Measurements from ENCODE around the gene CEND1.

CEND1 gene

GRCh38 chr11:820655-821511, 31.0 kb upstream of the CEND1 start:
- WGBS, 2 experiments, result 88% methylated on average over 11 of the region's 11 CpGs
- Histone ChIP-seq H3K4me1 (ENCODE audit: control insufficient read depth, insufficient read depth, low read length) (peaks cover 12% of the 10 kb centered on the region), H3K36me3 (ENCODE audit: control insufficient read depth, insufficient read depth, low read length) (peaks cover 9% of the 10 kb centered on the region), H3K27ac (ENCODE audit: insufficient read depth, low read depth, low read length, poor library complexity, severe bottlenecking) (no peak overlapping the region), H3K4me3 (ENCODE audit: insufficient read depth, low read depth, low read length) (peak overlapping the region; percentile 58), H3K9me3 (ENCODE audit: control insufficient read depth, low read length) (no peaks in the 10 kb centered on the region), H3K27me3 (ENCODE audit: control insufficient read depth, insufficient read depth, low read length, poor library complexity, severe bottlenecking) (peaks cover 5% of the 10 kb centered on the region)

GRCh38 chr11:819943-820649, 30.2 kb upstream of the CEND1 start:
- H3K36me3 ChIP-seq (ENCODE audit: control insufficient read depth, insufficient read depth, low read length), result peaks cover 9% of the 10 kb centered on the region
- no peaks in the 10 kb centered on the region for H3K27me3 ChIP-seq (ENCODE audit: control insufficient read depth, insufficient read depth, low read length, poor library complexity, severe bottlenecking)
- H3K4me1 ChIP-seq (ENCODE audit: control insufficient read depth, insufficient read depth, low read length), result peaks cover 12% of the 10 kb centered on the region
- 12 to 13% methylated on average over 47 of the region's 47 CpGs for WGBS, 2 experiments
- H3K27ac ChIP-seq (ENCODE audit: insufficient read depth, low read depth, low read length, poor library complexity, severe bottlenecking), result no peak overlapping the region
- no peaks in the 10 kb centered on the region for H3K9me3 ChIP-seq (ENCODE audit: control insufficient read depth, low read length)
- peak overlapping the region; percentile 58 for H3K4me3 ChIP-seq (ENCODE audit: insufficient read depth, low read depth, low read length)

GRCh38 chr11:819129-819931, 29.4 kb upstream of the CEND1 start:
- no peaks in the 10 kb centered on the region for H3K9me3 ChIP-seq (ENCODE audit: control insufficient read depth, low read length)
- H3K27ac ChIP-seq (ENCODE audit: insufficient read depth, low read depth, low read length, poor library complexity, severe bottlenecking), result no peak overlapping the region
- peaks cover 4% of the 10 kb centered on the region for H3K36me3 ChIP-seq (ENCODE audit: control insufficient read depth, insufficient read depth, low read length)
- 3% methylated on average over 96 of the region's 96 CpGs for WGBS, 2 experiments
- H3K4me1 ChIP-seq (ENCODE audit: control insufficient read depth, insufficient read depth, low read length), result peaks cover 12% of the 10 kb centered on the region
- H3K4me3 ChIP-seq (ENCODE audit: insufficient read depth, low read depth, low read length), result peak overlapping the region; percentile 58
- H3K27me3 ChIP-seq (ENCODE audit: control insufficient read depth, insufficient read depth, low read length, poor library complexity, severe bottlenecking), result no peaks in the 10 kb centered on the region

GRCh38 chr11:818396-819128, 28.7 kb upstream of the CEND1 start, which contains the start of gene PNPLA2:
Gene PNPLA2, plus strand, starts transcription at chr11:818914. Its CDS starts 805 bp downstream, at chr11:819719.
- WGBS, 2 experiments, result 67 to 68% methylated on average over 20 of the region's 20 CpGs
- no peak within 1 kb of the TSS for H3K27ac ChIP-seq (ENCODE audit: insufficient read depth, low read depth, low read length, poor library complexity, severe bottlenecking)
- peaks cover 4% of the 10 kb centered on the region for H3K36me3 ChIP-seq (ENCODE audit: control insufficient read depth, insufficient read depth, low read length)
- H3K4me3 ChIP-seq (ENCODE audit: insufficient read depth, low read depth, low read length), result peak within 1 kb of the TSS; percentile 58
- H3K27me3 ChIP-seq (ENCODE audit: control insufficient read depth, insufficient read depth, low read length, poor library complexity, severe bottlenecking), result no peaks in the 10 kb centered on the region
- H3K4me1 ChIP-seq (ENCODE audit: control insufficient read depth, insufficient read depth, low read length), result peaks cover 12% of the 10 kb centered on the region
- no peaks in the 10 kb centered on the region for H3K9me3 ChIP-seq (ENCODE audit: control insufficient read depth, low read length)

GRCh38 chr11:816433-816779, 26.5 kb upstream of the CEND1 start:
- H3K36me3 ChIP-seq (ENCODE audit: control insufficient read depth, insufficient read depth, low read length), result peaks cover 25% of the 10 kb centered on the region
- H3K27ac ChIP-seq (ENCODE audit: insufficient read depth, low read depth, low read length, poor library complexity, severe bottlenecking), result no peak overlapping the region
- H3K27me3 ChIP-seq (ENCODE audit: control insufficient read depth, insufficient read depth, low read length, poor library complexity, severe bottlenecking), result no peaks in the 10 kb centered on the region
- no peak overlapping the region for H3K4me3 ChIP-seq (ENCODE audit: insufficient read depth, low read depth, low read length)
- H3K4me1 ChIP-seq (ENCODE audit: control insufficient read depth, insufficient read depth, low read length), result peaks cover 17% of the 10 kb centered on the region
- 74 to 83% methylated on average over 8 to 11 of the region's 11 CpGs for WGBS, 2 experiments
- H3K9me3 ChIP-seq (ENCODE audit: control insufficient read depth, low read length), result no peaks in the 10 kb centered on the region

- no peak overlapping the region for H3K27ac ChIP-seq (ENCODE audit: insufficient read depth, low read depth, low read length, poor library complexity, severe bottlenecking)
These were observed 26.0 kb upstream of the CEND1 start for GRCh38 chr11:815675-816432.

GRCh38 chr11:813456-814096, 23.7 kb upstream of the CEND1 start:
- H3K27ac ChIP-seq (ENCODE audit: insufficient read depth, low read depth, low read length, poor library complexity, severe bottlenecking), result no peak overlapping the region
- peaks cover 15% of the 10 kb centered on the region for H3K4me1 ChIP-seq (ENCODE audit: control insufficient read depth, insufficient read depth, low read length)
- H3K27me3 ChIP-seq (ENCODE audit: control insufficient read depth, insufficient read depth, low read length, poor library complexity, severe bottlenecking), result no peaks in the 10 kb centered on the region
- H3K36me3 ChIP-seq (ENCODE audit: control insufficient read depth, insufficient read depth, low read length), result peaks cover 26% of the 10 kb centered on the region
- WGBS, 2 experiments, result 94 to 96% methylated on average over 9 of the region's 9 CpGs
- H3K4me3 ChIP-seq (ENCODE audit: insufficient read depth, low read depth, low read length), result no peak overlapping the region
- H3K9me3 ChIP-seq (ENCODE audit: control insufficient read depth, low read length), result no peaks in the 10 kb centered on the region

More at GRCh38 chr11:815675-816432, 26.0 kb upstream of the CEND1 start:
- Histone ChIP-seq H3K4me1 (ENCODE audit: control insufficient read depth, insufficient read depth, low read length) (peaks cover 21% of the 10 kb centered on the region), H3K27me3 (ENCODE audit: control insufficient read depth, insufficient read depth, low read length, poor library complexity, severe bottlenecking) (no peaks in the 10 kb centered on the region), H3K4me3 (ENCODE audit: insufficient read depth, low read depth, low read length) (no peak overlapping the region), H3K36me3 (ENCODE audit: control insufficient read depth, insufficient read depth, low read length) (peaks cover 26% of the 10 kb centered on the region), H3K9me3 (ENCODE audit: control insufficient read depth, low read length) (no peaks in the 10 kb centered on the region)
- WGBS, 2 experiments, result 93 to 94% methylated on average over 11 of the region's 11 CpGs

GRCh38 chr11:813072-813455, 23.2 kb upstream of the CEND1 start:
- 94 to 95% methylated on average over 6 of the region's 6 CpGs for WGBS, 2 experiments

GRCh38 chr11:812390-812789, 22.5 kb upstream of the CEND1 start:
- Histone ChIP-seq H3K4me3 (ENCODE audit: insufficient read depth, low read depth, low read length) (no peak overlapping the region), H3K27ac (ENCODE audit: insufficient read depth, low read depth, low read length, poor library complexity, severe bottlenecking) (no peak overlapping the region), H3K27me3 (ENCODE audit: control insufficient read depth, insufficient read depth, low read length, poor library complexity, severe bottlenecking) (no peaks in the 10 kb centered on the region), H3K4me1 (ENCODE audit: control insufficient read depth, insufficient read depth, low read length) (peaks cover 15% of the 10 kb centered on the region), H3K36me3 (ENCODE audit: control insufficient read depth, insufficient read depth, low read length) (peaks cover 26% of the 10 kb centered on the region), H3K9me3 (ENCODE audit: control insufficient read depth, low read length) (no peaks in the 10 kb centered on the region)
- WGBS, 2 experiments, result 94 to 96% methylated on average over 3 of the region's 3 CpGs

More at GRCh38 chr11:813072-813455, 23.2 kb upstream of the CEND1 start:
- no peak overlapping the region for H3K4me3 ChIP-seq (ENCODE audit: insufficient read depth, low read depth, low read length)
- no peaks in the 10 kb centered on the region for H3K9me3 ChIP-seq (ENCODE audit: control insufficient read depth, low read length)
- H3K27ac ChIP-seq (ENCODE audit: insufficient read depth, low read depth, low read length, poor library complexity, severe bottlenecking), result no peak overlapping the region
- H3K4me1 ChIP-seq (ENCODE audit: control insufficient read depth, insufficient read depth, low read length), result peaks cover 15% of the 10 kb centered on the region
- peaks cover 26% of the 10 kb centered on the region for H3K36me3 ChIP-seq (ENCODE audit: control insufficient read depth, insufficient read depth, low read length)
- H3K27me3 ChIP-seq (ENCODE audit: control insufficient read depth, insufficient read depth, low read length, poor library complexity, severe bottlenecking), result no peaks in the 10 kb centered on the region
